SU-DHL-6 (cell line): ENCODE measurements around the gene SYT13.

Experiments used
- H2AFZ ChIP-seq: fragments of 200-600 bp; sonication (generic); 2 replicates; pipeline ENCODE4 v1.6.1; 2014; ENCODE audit warnings: low read depth, mild to moderate bottlenecking, moderate library complexity, mixed read lengths, antibody characterized with exemption, low read length; ENCODE audit not compliant: severe bottlenecking
- H3F3A ChIP-seq: fragments of 200-600 bp; shearing (Covaris generic); 2 replicates; pipeline ENCODE4 v1.6.0; 2016; ENCODE audit warnings: antibody characterized with exemption, mild to moderate bottlenecking; ENCODE audit not compliant: insufficient read depth
- H3K27ac ChIP-seq: fragments of 200-600 bp; sonication (generic); 2 replicates; pipeline ENCODE4 v1.5.1; 2016; ENCODE audit warnings: low read depth, mild to moderate bottlenecking, low read length, moderate library complexity, mixed read lengths
- H3K27me3 ChIP-seq: fragments of 200-600 bp; sonication (generic), shearing (Covaris generic); 2 replicates; pipeline ENCODE4 v1.6.0; 2014; ENCODE audit warnings: mild to moderate bottlenecking, low read length
- H3K36me3 ChIP-seq: fragments of 200-600 bp; sonication (generic); 2 replicates; pipeline ENCODE4 v1.6.1; 2014; ENCODE audit warnings: mild to moderate bottlenecking, low read length, mixed read lengths
- H3K4me2 ChIP-seq: fragments of 300-600, 200-600 bp; shearing (Covaris generic), sonication (generic); 2 replicates; pipeline ENCODE4 v1.6.0; 2014; ENCODE audit warnings: low read length, low read depth, mild to moderate bottlenecking; ENCODE audit not compliant: poor library complexity, severe bottlenecking
- H3K4me3 ChIP-seq: fragments of 200-600 bp; sonication (generic); 2 replicates; pipeline ENCODE4 v1.5.1; 2014; ENCODE audit warnings: antibody characterized with exemption, low read length, mild to moderate bottlenecking, mixed read lengths; ENCODE audit not compliant: insufficient read depth, poor library complexity, severe bottlenecking
- H3K79me2 ChIP-seq: fragments of 200-600 bp; sonication (generic); 2 replicates; pipeline ENCODE4 v1.6.1; 2014; ENCODE audit warnings: mild to moderate bottlenecking, low read length, moderate library complexity; ENCODE audit not compliant: insufficient read depth
- H3K9ac ChIP-seq: fragments of 200-600 bp; sonication (generic); 2 replicates; pipeline ENCODE4 v1.7.0; 2014; ENCODE audit warnings: mild to moderate bottlenecking, low read length
- H3K9me2 ChIP-seq: fragments of 200-600 bp; sonication (generic); replicated peaks from 2 replicates; pipeline ENCODE4 v1.6.1; 2014; ENCODE audit warnings: low read length; ENCODE audit not compliant: insufficient read depth
- H3K9me3 ChIP-seq: fragments of 200-600 bp; sonication (generic); 2 replicates; pipeline ENCODE4 v1.6.1; 2014; ENCODE audit warnings: low read length, mixed read lengths; ENCODE audit not compliant: insufficient read depth
- H4K20me1 ChIP-seq: fragments of 200-600 bp; sonication (generic); 2 replicates; pipeline ENCODE4 v1.6.1; 2014; ENCODE audit warnings: low read depth, mild to moderate bottlenecking, antibody characterized with exemption, low read length, moderate library complexity, mixed read lengths
- CTCF ChIP-seq: fragments of 200-600 bp; sonication (generic); IDR thresholded peaks from one replicate; pipeline ENCODE4 v1.5.1; 2017; ENCODE audit warnings: antibody characterized with exemption, mild to moderate bottlenecking, low read length, moderate library complexity; ENCODE audit not compliant: insufficient read depth, poor library complexity, severe bottlenecking
- EZH2phosphoT487 ChIP-seq: fragments of 200-600 bp; sonication (generic), shearing (Covaris generic); conservative IDR thresholded peaks from 2 replicates; pipeline ENCODE4 v1.6.1; 2018; ENCODE audit warnings: mild to moderate bottlenecking, antibody characterized with exemption, low read length, moderate library complexity, mixed read lengths

The SYT13 gene

GRCh38 chr11:45331839-45332238 is 45.7 kb upstream of the SYT13 start:
- Histone ChIP-seq H3K27ac (no peak overlapping the region), H4K20me1 (no peaks in the 10 kb centered on the region), H3F3A (no peaks in the 10 kb centered on the region), H3K9ac (no peak overlapping the region), H3K79me2 (no peaks in the 10 kb centered on the region), H3K4me3 (no peak overlapping the region), H3K9me2 (no peaks in the 10 kb centered on the region), H2AFZ (no peak overlapping the region), H3K36me3 (no peaks in the 10 kb centered on the region), H3K4me2 (no peak overlapping the region), H3K27me3 (no peaks in the 10 kb centered on the region), H3K9me3 (no peaks in the 10 kb centered on the region)
- no peak for TF ChIP-seq EZH2phosphoT487
- no peak for TF ChIP-seq CTCF

GRCh38 chr11:45328726-45329125 is 42.6 kb upstream of the SYT13 start:
- Histone ChIP-seq H3K79me2 (no peaks in the 10 kb centered on the region), H2AFZ (no peak overlapping the region), H3K4me3 (no peak overlapping the region), H4K20me1 (no peaks in the 10 kb centered on the region), H3K9me2 (no peaks in the 10 kb centered on the region), H3K4me2 (no peak overlapping the region), H3K9ac (no peak overlapping the region), H3F3A (no peaks in the 10 kb centered on the region), H3K36me3 (no peaks in the 10 kb centered on the region), H3K27ac (no peak overlapping the region), H3K9me3 (no peaks in the 10 kb centered on the region), H3K27me3 (no peaks in the 10 kb centered on the region; the same call in 1 of the 2 replicates)
- no peak for TF ChIP-seq EZH2phosphoT487
- no peak for TF ChIP-seq CTCF

GRCh38 chr11:45324459-45324858 is 38.3 kb upstream of the SYT13 start:
- Histone ChIP-seq H3K4me3 (no peak overlapping the region), H3F3A (no peaks in the 10 kb centered on the region), H3K9me2 (no peaks in the 10 kb centered on the region), H3K79me2 (no peaks in the 10 kb centered on the region), H3K9me3 (no peaks in the 10 kb centered on the region), H3K27ac (no peak overlapping the region), H3K27me3 (no peaks in the 10 kb centered on the region; the same call in 1 of the 2 replicates), H2AFZ (no peak overlapping the region), H3K4me2 (no peak overlapping the region), H3K36me3 (no peaks in the 10 kb centered on the region), H4K20me1 (no peaks in the 10 kb centered on the region), H3K9ac (no peak overlapping the region)
- TF ChIP-seq EZH2phosphoT487 (no peak), CTCF (no peak)
